ENCODE results near the gene PLCG1. TPM values are rescaled to one million over a fixed set of nuclear protein-coding genes. Genes with fewer than 3 reads are reported as not detected.

The PLCG1 gene
- total RNA-seq, 1 experiment from 2014 or later, result 45.6 TPM

GRCh38 chr20:41165001-41165882, 27.9 kb downstream of the PLCG1 start:
- no peaks in the 10 kb centered on the region for H3K9me3 ChIP-seq (ENCODE audit: control insufficient read depth in 1 of 2, insufficient read depth in 1 of 2, low read depth in 1 of 2, low read length in 2 of 2)
- no peak overlapping the region for H3K9ac ChIP-seq (ENCODE audit: low read length)
- ChIA-PET POLR2A (no interaction called here), RAD21 (ENCODE audit: low non-redundant PET in 1 of 2, low total read pairs in 2 of 2, uncharacterized antibody in 2 of 2, unreplicated experiment in 2 of 2) (no interaction called here), CTCF (no interaction called here)
- peaks cover 5 to 41% of the 10 kb centered on the region in 2 experiments for H3K36me3 ChIP-seq (ENCODE audit: control insufficient read depth in 1 of 2, insufficient read depth in 2 of 2, low read length in 2 of 2)
- intact Hi-C loops (cut with micrococcal nuclease), result no loop called here
- no peaks in the 10 kb centered on the region for H4K20me1 ChIP-seq (ENCODE audit: insufficient read depth)
- no peaks in the 10 kb centered on the region for H3K79me2 ChIP-seq (ENCODE audit: insufficient read depth, low read length)
- no peak overlapping the region for H2AFZ ChIP-seq (ENCODE audit: low read depth, low read length, poor library complexity, severe bottlenecking)
- H3K4me1 ChIP-seq (ENCODE audit: control insufficient read depth in 1 of 2, insufficient read depth in 2 of 2, low read length in 2 of 2), result no peaks in the 10 kb centered on the region
- no peak overlapping the region for H3K4me3 ChIP-seq (replicated peaks in 1 of 2; ENCODE audit: low read depth in 1 of 2, low read length in 2 of 2)
- H3K9me2 ChIP-seq (ENCODE audit: insufficient read depth), result no peaks in the 10 kb centered on the region
- no peak overlapping the region for H3K27ac ChIP-seq (ENCODE audit: low read depth, low read length)
- BruUV-seq (replicated peaks), result no TSS peak
- ATAC-seq (no peak), DNase-seq (ENCODE audit: low read depth, low spot score) (no peak)
- TF ChIP-seq JUND (IDR thresholded peaks at IDR 0.05) (no peak), CBX3 (IDR thresholded peaks at IDR 0.05; ENCODE audit: low read depth) (no peak), ZNF274 (IDR thresholded peaks at IDR 0.05; ENCODE audit: low read depth, low read length) (no peak), REST (IDR thresholded peaks at IDR 0.05; ENCODE audit: low read depth) (no peak), SRF (IDR thresholded peaks at IDR 0.05; ENCODE audit: low read depth) (no peak), ZFX (IDR thresholded peaks at IDR 0.05) (no peak), EGR1 (IDR thresholded peaks at IDR 0.05; ENCODE audit: low read depth) (no peak), TCF7L2 (IDR thresholded peaks at IDR 0.05; ENCODE audit: borderline replicate concordance, extremely low read depth, insufficient read depth, insufficient read length) (no peak)
- H3K27me3 ChIP-seq (ENCODE audit: insufficient read depth, low read length), result no peaks in the 10 kb centered on the region
- H3K4me2 ChIP-seq (ENCODE audit: low read length), result no peak overlapping the region
